ENCODE results near the gene ABHD6. TPM values are rescaled to one million over a fixed set of nuclear protein-coding genes. Genes with fewer than 3 reads are reported as not detected.

The ABHD6 gene
- total and polyA plus RNA-seq, 9 of the 15 experiments (the other 6 are each of a cell fraction or from before 2014, with no cell fraction given): 0.53 to 3.6 (median 2.5) TPM

DNA sequence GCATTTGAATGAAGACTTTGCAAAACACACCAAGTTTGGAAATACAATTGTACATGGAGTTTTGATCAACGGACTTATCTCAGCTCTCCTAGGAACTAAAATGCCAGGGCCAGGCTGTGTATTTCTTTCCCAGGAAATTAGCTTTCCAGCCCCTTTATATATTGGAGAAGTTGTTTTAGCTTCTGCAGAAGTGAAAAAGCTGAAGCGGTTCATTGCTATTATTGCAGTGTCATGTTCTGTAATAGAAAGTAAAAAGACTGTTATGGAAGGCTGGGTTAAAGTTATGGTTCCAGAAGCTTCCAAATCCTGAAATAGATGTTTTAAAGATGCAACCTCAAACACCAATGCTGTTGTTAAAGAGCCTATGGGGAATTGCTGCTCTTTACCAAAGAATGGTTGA lies 80.2 kb downstream of the ABHD6 start (continued):
- TF ChIP-seq, protein P1, sequence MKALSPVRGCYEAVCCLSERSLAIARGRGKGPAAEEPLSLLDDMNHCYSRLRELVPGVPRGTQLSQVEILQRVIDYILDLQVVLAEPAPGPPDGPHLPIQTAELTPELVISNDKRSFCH (CRISPR knock-in tag; IDR thresholded peaks at IDR 0.05): no peak
- TF ChIP-seq, protein P1 (tag; IDR thresholded peaks at IDR 0.05): no peak
- TF ChIP-seq ZNF124 (CRISPR knock-in tag; IDR thresholded peaks at IDR 0.05): no peak

DNA sequence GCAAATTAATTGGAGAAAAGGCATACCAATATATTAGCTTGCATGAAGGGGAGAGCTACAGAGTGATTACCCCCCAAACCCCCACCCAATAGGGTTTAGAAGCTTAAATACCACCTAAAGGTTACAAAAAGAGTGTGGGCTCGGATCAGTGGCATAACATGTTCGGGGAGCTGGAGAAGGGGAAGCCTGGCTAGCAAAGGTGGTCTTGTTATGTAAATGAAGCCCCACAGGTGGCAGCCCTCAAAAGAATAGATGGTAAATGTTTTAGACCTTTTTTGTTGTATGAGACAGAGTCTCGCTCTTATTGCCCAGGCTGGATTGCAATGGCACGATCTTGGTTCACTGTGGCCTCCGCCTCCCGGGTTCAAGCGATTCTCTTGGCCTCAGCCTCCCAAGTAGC lies 84.2 kb downstream of the ABHD6 start:
- no peak for TF ChIP-seq ELF1 (tag; IDR thresholded peaks at IDR 0.05)
- Histone ChIP-seq H3K36me3 (ENCODE audit: control insufficient read depth, insufficient read depth, low read length) (peaks cover 31% of the 10 kb centered on the region), H3K9ac (ENCODE audit: insufficient read depth in 1 of 2, low read depth in 2 of 2, low read length in 2 of 2) (no peak overlapping the region), H3K79me2 (ENCODE audit: control insufficient read depth, insufficient read depth, low read length) (no peaks in the 10 kb centered on the region), H3K9me1 (ENCODE audit: control insufficient read depth, insufficient read depth, low read length) (no peaks in the 10 kb centered on the region), H3K27ac (ENCODE audit: extremely low read depth, low read depth, low read length) (no peak overlapping the region), H3K4me1 (replicated peaks in 1 of 2; ENCODE audit: control insufficient read depth in 2 of 2, insufficient read depth in 2 of 2, low read length in 2 of 2) (peaks cover 9 to 11% of the 10 kb centered on the region in 2 experiments; a peak in 3 of 5 replicates), H3K9me3 (replicated peaks; ENCODE audit: control insufficient read depth, insufficient read depth, low read depth, low read length) (no peaks in the 10 kb centered on the region), H3K27me3 (ENCODE audit: control insufficient read depth in 2 of 2, insufficient read depth in 2 of 2, low read length in 2 of 2) (no peaks in the 10 kb centered on the region), H4K20me1 (replicated peaks; ENCODE audit: control insufficient read depth, insufficient read depth, low read length) (no peaks in the 10 kb centered on the region), H2AFZ (ENCODE audit: low read depth, low read length) (no peak overlapping the region), H3K4me2 (ENCODE audit: insufficient read depth, low read length) (no peak overlapping the region), H3K4me3 (no peak overlapping the region)
- 95% methylated on average over 7 of the region's 7 CpGs for WGBS (ENCODE audit: insufficient coverage, low coverage, missing lambda C conversion rate)
- ChIA-PET CTCF (ENCODE audit: low intra/inter-chr PET ratio) (interaction anchor here (2.3 kb wide), 1 partner anchor 93 kb away, joined by 16 read pairs; no protein-coding TSS in a partner anchor), POLR2A (interaction anchor here (1.7 kb wide), 1 partner anchor 11 kb away, joined by 6 read pairs; the partner anchor contains the start of gene PXK)
- intact Hi-C loops (cut with micrococcal nuclease): loop anchor here (1.0 to 5.0 kb wide), 2 partner anchors 93 to 211 kb away; no protein-coding TSS in a partner anchor
- no peak for DNase-seq (ENCODE audit: extremely low read depth in 1 of 4, low spot score in 3 of 4)
- in situ Hi-C loops (cut with MboI): no loop called here
- FAIRE-seq: no peak
- ATAC-seq: no peak
- BruUV-seq (replicated peaks): no TSS peak

Measured in K562 (cell line).